GM10266 (cell line): ENCODE data around the gene CTNNBIP1.

Source experiments
- DNase-seq: peaks from one replicate; pipeline ENCODE4 v3.0.0; 2012; ENCODE audit errors: extremely low spot score
- CTCF ChIP-seq: IDR thresholded peaks from 2 replicates; pipeline ENCODE4 v1.5.1; 2012; ENCODE audit warnings: mild to moderate bottlenecking, low read depth; ENCODE audit not compliant: control insufficient read depth, insufficient read depth; ENCODE audit errors: missing control alignments

CTNNBIP1 gene

GRCh38 chr1:9840176-9840575 lies 69.9 kb downstream of the CTNNBIP1 start:
- no peak for TF ChIP-seq CTCF
- DNase-seq = no peak

GRCh38 chr1:9838946-9839345 lies 71.1 kb downstream of the CTNNBIP1 start:
- no peak for TF ChIP-seq CTCF
- DNase-seq = no peak

GRCh38 chr1:9836632-9836960 lies 73.5 kb downstream of the CTNNBIP1 start:
- TF ChIP-seq CTCF = no peak
- DNase-seq = no peak

GRCh38 chr1:9835758-9836631 lies 74.1 kb downstream of the CTNNBIP1 start:
- TF ChIP-seq CTCF = no peak
- no peak for DNase-seq

- no peak for TF ChIP-seq CTCF
- no peak for DNase-seq
Observed at GRCh38 chr1:9835404-9835757, 74.7 kb downstream of the CTNNBIP1 start.

- TF ChIP-seq CTCF = no peak
- DNase-seq = no peak
Observed at GRCh38 chr1:9833632-9834031, 76.4 kb downstream of the CTNNBIP1 start.

GRCh38 chr1:9827558-9828185 lies 82.4 kb downstream of the CTNNBIP1 start:
- no peak for DNase-seq
- no peak for TF ChIP-seq CTCF
